Lower lobe of right lung (tissue), 2 donors: ENCODE measurements around the gene TNFSF8. TPM values are rescaled to one million over a fixed set of nuclear protein-coding genes. Genes with fewer than 3 reads are reported as not detected.

Source experiments
- ATAC-seq, 2 donors: fragments of 200-7000 bp; cut with Tn5 transposase; one replicate each; pipeline ENCODE4 v1.9.1; 2020 to 2022; ENCODE audit warnings: mild to moderate bottlenecking in 2 of 2, moderate library complexity in 2 of 2
- DNase-seq: peaks from one replicate; pipeline ENCODE4 v3.0.0-alpha.2; 2020
- H3K27ac ChIP-seq: fragments of 200-600 bp; one replicate; pipeline ENCODE4 v1.8.0; 2022
- H3K27me3 ChIP-seq: fragments of 200-600 bp; one replicate; pipeline ENCODE4 v1.8.0; 2022; ENCODE audit warnings: low read depth
- H3K36me3 ChIP-seq: fragments of 200-600 bp; one replicate; pipeline ENCODE4 v1.8.0; 2022; ENCODE audit warnings: mild to moderate bottlenecking
- H3K4me1 ChIP-seq: fragments of 200-600 bp; one replicate; pipeline ENCODE4 v1.8.0; 2022
- H3K4me3 ChIP-seq: fragments of 200-600 bp; one replicate; pipeline ENCODE4 v1.8.0; 2022; ENCODE audit warnings: mild to moderate bottlenecking
- H3K9me3 ChIP-seq: fragments of 200-600 bp; one replicate; pipeline ENCODE4 v1.8.0; 2022
- CTCF ChIP-seq: fragments of 200-600 bp; IDR thresholded peaks from one replicate; pipeline ENCODE4 v1.8.0; 2022; ENCODE audit warnings: antibody characterized with exemption, mild to moderate bottlenecking
- intact Hi-C: fragments of 100-400 bp; cut with DNase I; formaldehyde crosslinking; loops from one replicate; pipeline ENCODE4 v1.11.0; 2022
- total RNA-seq: library from RNA; stranded (reverse); fragmentation: NEBNext Ultra II Directional; extraction: Animal tissue kit (Norgen Biotek cat#: 25700); gene quantifications from one replicate; pipeline ENCODE4 v1.2.1, GENCODE V29; 2021
- donor health status: DM: no; HTN: yes; CAD: no; lungs with severe emphysema.

Gene TNFSF8
- total RNA-seq, 1 donor from 2014 or later: 3.5 TPM

- Histone ChIP-seq H3K9me3 (no peaks in the 10 kb centered on the region), H3K36me3 (no peaks in the 10 kb centered on the region), H3K27ac (no peak overlapping the region), H3K4me1 (peaks cover 32% of the 10 kb centered on the region), H3K4me3 (no peak overlapping the region), H3K27me3 (no peaks in the 10 kb centered on the region)
- intact Hi-C loops: loop anchor here (5.0 kb wide), 1 partner anchor 169 kb away; no protein-coding TSS in a partner anchor
- ATAC-seq (peak; percentile 62 to 69), DNase-seq (no peak)
- TF ChIP-seq CTCF: peak; percentile 73
These were observed 19.1 kb downstream of the TNFSF8 start for GRCh38 chr9:114911167-114911821.

GRCh38 chr9:114910541-114910940, 19.9 kb downstream of the TNFSF8 start:
- H3K27ac ChIP-seq: no peak overlapping the region
- ATAC-seq (no peak), DNase-seq (no peak)
- H3K27me3 ChIP-seq: no peaks in the 10 kb centered on the region
- TF ChIP-seq CTCF: no peak
- no peaks in the 10 kb centered on the region for H3K9me3 ChIP-seq
- intact Hi-C loops: loop anchor here (5.0 kb wide), 1 partner anchor 168 kb away; no protein-coding TSS in a partner anchor
- H3K4me3 ChIP-seq: no peak overlapping the region
- H3K4me1 ChIP-seq: peaks cover 32% of the 10 kb centered on the region
- H3K36me3 ChIP-seq: no peaks in the 10 kb centered on the region

GRCh38 chr9:114909661-114910060, 20.7 kb downstream of the TNFSF8 start:
- H3K4me3 ChIP-seq: no peak overlapping the region
- H3K4me1 ChIP-seq: peaks cover 32% of the 10 kb centered on the region
- H3K36me3 ChIP-seq: no peaks in the 10 kb centered on the region
- H3K9me3 ChIP-seq: no peaks in the 10 kb centered on the region
- no peak for ATAC-seq
- intact Hi-C loops: loop anchor here (5.0 kb wide), 1 partner anchor 167 kb away; no protein-coding TSS in a partner anchor
- DNase-seq: no peak
- no peak for TF ChIP-seq CTCF
- no peaks in the 10 kb centered on the region for H3K27me3 ChIP-seq
- H3K27ac ChIP-seq: no peak overlapping the region

- ATAC-seq: peak in 1 of 2 donors; percentile 33
- intact Hi-C loops: no loop called here
These were observed 21.5 kb downstream of the TNFSF8 start for GRCh38 chr9:114908805-114909448.

GRCh38 chr9:114908104-114908622, 22.2 kb downstream of the TNFSF8 start:
- H3K4me3 ChIP-seq: no peak overlapping the region
- no peak for DNase-seq
- no peaks in the 10 kb centered on the region for H3K9me3 ChIP-seq
- peaks cover 32% of the 10 kb centered on the region for H3K4me1 ChIP-seq
- no peak overlapping the region for H3K27ac ChIP-seq
- peak; percentile 81 for ATAC-seq
- intact Hi-C loops: no loop called here
- no peaks in the 10 kb centered on the region for H3K27me3 ChIP-seq
- H3K36me3 ChIP-seq: no peaks in the 10 kb centered on the region
- no peak for TF ChIP-seq CTCF

More at GRCh38 chr9:114908805-114909448, 21.5 kb downstream of the TNFSF8 start:
- no peak overlapping the region for H3K27ac ChIP-seq
- peaks cover 32% of the 10 kb centered on the region for H3K4me1 ChIP-seq
- no peaks in the 10 kb centered on the region for H3K27me3 ChIP-seq
- TF ChIP-seq CTCF: no peak
- no peaks in the 10 kb centered on the region for H3K9me3 ChIP-seq
- no peak for DNase-seq
- H3K4me3 ChIP-seq: no peak overlapping the region
- no peaks in the 10 kb centered on the region for H3K36me3 ChIP-seq
